OCI-LY7 (cell line): ENCODE results near the gene NIT2.

Source experiments
- EZH2phosphoT487 ChIP-seq: fragments of 200-600 bp; sonication (generic); IDR thresholded peaks from 2 replicates; pipeline ENCODE4 v1.6.1; 2018; ENCODE audit warnings: low read depth, borderline replicate concordance, mild to moderate bottlenecking, mixed run types, antibody characterized with exemption, low read length, moderate library complexity, mixed read lengths
- TF ChIP-seq, protein P1 (sequence below): fragments of 200-600 bp; sonication (generic); conservative IDR thresholded peaks from 2 replicates; pipeline ENCODE4 v1.5.1; 2014; ENCODE audit warnings: mild to moderate bottlenecking, antibody characterized with exemption, low read length, moderate library complexity, mixed read lengths

GRCh38 chr3:100319951-100320350 lies 14.6 kb upstream of the NIT2 start:
- TF ChIP-seq, protein P1, sequence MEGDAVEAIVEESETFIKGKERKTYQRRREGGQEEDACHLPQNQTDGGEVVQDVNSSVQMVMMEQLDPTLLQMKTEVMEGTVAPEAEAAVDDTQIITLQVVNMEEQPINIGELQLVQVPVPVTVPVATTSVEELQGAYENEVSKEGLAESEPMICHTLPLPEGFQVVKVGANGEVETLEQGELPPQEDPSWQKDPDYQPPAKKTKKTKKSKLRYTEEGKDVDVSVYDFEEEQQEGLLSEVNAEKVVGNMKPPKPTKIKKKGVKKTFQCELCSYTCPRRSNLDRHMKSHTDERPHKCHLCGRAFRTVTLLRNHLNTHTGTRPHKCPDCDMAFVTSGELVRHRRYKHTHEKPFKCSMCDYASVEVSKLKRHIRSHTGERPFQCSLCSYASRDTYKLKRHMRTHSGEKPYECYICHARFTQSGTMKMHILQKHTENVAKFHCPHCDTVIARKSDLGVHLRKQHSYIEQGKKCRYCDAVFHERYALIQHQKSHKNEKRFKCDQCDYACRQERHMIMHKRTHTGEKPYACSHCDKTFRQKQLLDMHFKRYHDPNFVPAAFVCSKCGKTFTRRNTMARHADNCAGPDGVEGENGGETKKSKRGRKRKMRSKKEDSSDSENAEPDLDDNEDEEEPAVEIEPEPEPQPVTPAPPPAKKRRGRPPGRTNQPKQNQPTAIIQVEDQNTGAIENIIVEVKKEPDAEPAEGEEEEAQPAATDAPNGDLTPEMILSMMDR: no peak
- TF ChIP-seq EZH2phosphoT487: no peak
